BLaER1 treated with 17β-estradiol and CSF1 and Interleukin-3, amounts not matched to agents 10 nM and 100 nM (cell line): ENCODE measurements around the gene P3H1.

Experiments used
- H3K27ac ChIP-seq, 11 experiments: shearing (Covaris generic); formaldehyde crosslinking; 2 replicates each; pipeline ENCODE4 v1.8.1; 2022
- H3K27me3 ChIP-seq, 11 experiments: shearing (Covaris generic); formaldehyde crosslinking; 2 replicates each; pipeline ENCODE4 v1.8.1; 2022
- H3K36me3 ChIP-seq, 11 experiments: shearing (Covaris generic); formaldehyde crosslinking; 2 replicates each; pipeline ENCODE4 v1.8.1; 2022
- H3K4me1 ChIP-seq, 10 experiments: shearing (Covaris generic); formaldehyde crosslinking; 2 replicates each; pipeline ENCODE4 v1.8.1; 2022
- H3K4me2 ChIP-seq, 11 experiments: shearing (Covaris generic); formaldehyde crosslinking; 2 replicates each; pipeline ENCODE4 v1.8.1; 2022
- H3K4me3 ChIP-seq, 10 experiments: shearing (Covaris generic); formaldehyde crosslinking; 2 replicates each; pipeline ENCODE4 v1.8.1; 2022
- H3K9ac ChIP-seq, 11 experiments: shearing (Covaris generic); formaldehyde crosslinking; 2 replicates each; pipeline ENCODE4 v1.8.1; 2022
- H3K9me3 ChIP-seq, 11 experiments: shearing (Covaris generic); formaldehyde crosslinking; replicated peaks in 1 of 11; 2 replicates each; pipeline ENCODE4 v1.8.1; 2022
- H4K20me1 ChIP-seq, 11 experiments: shearing (Covaris generic); formaldehyde crosslinking; 2 replicates each; pipeline ENCODE4 v1.8.1; 2022
- Cebpa-rat ChIP-seq, 11 experiments: shearing (Covaris generic); IDR thresholded peaks; 2 replicates each; pipeline ENCODE4 v1.8.1; 2022

Gene P3H1

DNA sequence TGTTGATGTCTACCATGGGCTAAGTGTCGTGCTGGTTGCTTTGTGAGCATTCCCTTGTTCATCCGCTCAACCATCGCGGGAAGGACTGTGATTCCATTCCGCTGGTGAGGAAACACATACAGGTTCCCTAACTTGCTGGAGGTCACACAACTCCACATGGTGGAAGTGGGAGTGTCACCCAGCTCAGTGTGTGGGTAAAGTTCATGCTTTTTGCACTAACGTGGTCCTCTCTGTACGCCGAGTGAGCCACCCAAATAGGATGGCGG is 22.7 kb downstream of the P3H1 start:
- Histone ChIP-seq H3K9ac (no peak overlapping the region), H4K20me1 (peaks cover 0 to 39% (median 0%) of the 10 kb centered on the region in 11 experiments; a peak in 5 of 22 replicates), H3K4me1 (peaks cover 2 to 14% (median 5%) of the 10 kb centered on the region in 10 experiments), H3K27me3 (no peaks in the 10 kb centered on the region), H3K36me3 (peaks cover 32 to 44% (median 39%) of the 10 kb centered on the region in 11 experiments), H3K27ac (no peak overlapping the region), H3K9me3 (no peaks in the 10 kb centered on the region), H3K4me2 (no peak overlapping the region), H3K4me3 (no peak overlapping the region)
- no peak for TF ChIP-seq Cebpa-rat (IDR thresholded peaks at IDR 0.05)

DNA sequence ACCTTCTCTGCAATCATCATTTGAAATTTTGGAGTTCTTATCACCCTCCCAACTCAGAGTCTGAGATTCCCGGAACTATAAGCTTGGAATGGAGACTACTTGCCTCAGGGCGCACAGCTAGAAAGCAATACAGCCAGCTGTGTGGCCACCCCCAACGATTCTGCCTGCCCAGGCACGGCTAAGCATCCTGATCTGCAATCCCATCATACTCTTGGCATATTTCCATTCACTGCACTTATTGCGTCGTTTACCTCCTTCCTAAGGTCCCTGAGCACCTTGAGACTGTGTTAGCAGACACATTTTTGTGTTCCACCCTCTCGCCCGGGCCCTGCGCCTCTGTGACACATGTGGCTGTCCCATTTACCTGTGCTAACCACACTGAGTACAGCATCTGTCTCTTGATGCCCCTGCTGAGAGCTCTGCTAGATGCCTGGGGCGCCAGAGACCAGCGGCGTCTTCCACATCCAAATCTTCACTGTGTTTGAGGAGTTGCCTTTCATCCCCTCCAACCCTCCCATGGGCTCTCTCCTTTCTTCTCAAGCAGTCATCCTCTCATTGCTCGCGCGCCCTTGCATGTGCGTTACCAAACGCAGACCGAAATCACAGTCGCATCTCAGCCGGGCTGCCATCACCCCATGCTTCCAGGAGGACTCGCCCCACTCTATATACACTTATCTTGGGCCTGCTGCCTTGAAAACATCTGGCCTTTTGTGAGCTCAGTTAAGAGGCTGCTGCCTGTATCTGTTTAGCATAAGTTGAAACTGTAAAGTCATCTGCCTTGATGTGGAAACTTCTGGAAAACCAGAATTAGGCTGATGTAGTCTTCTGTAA is 23.3 kb downstream of the P3H1 start:
- peaks cover 7 to 14% (median 9%) of the 10 kb centered on the region in 10 experiments for H3K4me1 ChIP-seq
- TF ChIP-seq Cebpa-rat (IDR thresholded peaks at IDR 0.05): no peak

DNA sequence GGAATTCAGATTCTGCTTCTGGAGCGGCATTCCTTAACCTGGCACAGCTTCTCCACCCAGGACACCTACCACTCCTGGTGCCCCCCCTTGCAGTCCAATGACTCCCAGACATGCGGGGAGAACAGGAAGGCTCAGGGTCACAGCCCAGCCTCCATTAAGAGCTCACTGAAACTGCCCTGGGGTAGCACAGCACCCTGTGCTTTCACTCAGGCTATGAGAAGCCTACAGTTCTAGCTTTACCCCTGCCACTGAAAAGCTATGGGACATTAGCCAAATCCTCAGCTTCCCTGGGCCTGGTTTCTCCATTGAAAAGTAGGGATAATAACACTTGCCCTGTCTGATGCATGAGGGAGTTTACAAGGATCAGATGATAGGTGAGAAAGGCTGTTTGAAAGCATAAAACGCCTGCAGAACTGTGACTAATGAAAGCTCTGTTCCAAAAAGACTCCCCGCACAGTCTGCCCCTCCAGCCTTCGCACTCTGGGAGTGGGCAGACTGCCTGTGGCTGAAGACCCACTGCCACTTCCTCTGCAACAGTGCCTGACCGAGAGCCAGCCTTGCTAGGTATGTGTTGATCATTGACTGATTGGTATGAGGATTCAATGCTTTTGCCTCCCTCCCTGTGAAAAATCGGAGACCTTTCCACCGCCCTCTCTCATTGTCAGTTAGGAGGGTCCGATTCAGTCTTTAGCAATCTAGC is 24.1 kb downstream of the P3H1 start:
- Histone ChIP-seq H4K20me1 (peaks cover 0 to 26% (median 0%) of the 10 kb centered on the region in 11 experiments; a peak in 4 of 22 replicates), H3K4me2 (no peak overlapping the region), H3K27ac (no peak overlapping the region), H3K9me3 (no peaks in the 10 kb centered on the region), H3K36me3 (peaks cover 23 to 30% (median 26%) of the 10 kb centered on the region in 11 experiments), H3K4me1 (peaks cover 8 to 19% (median 15%) of the 10 kb centered on the region in 10 experiments), H3K9ac (no peak overlapping the region), H3K4me3 (no peak overlapping the region), H3K27me3 (no peaks in the 10 kb centered on the region)
- no peak for TF ChIP-seq Cebpa-rat (IDR thresholded peaks at IDR 0.05)

More for the DNA sequence above, 23.3 kb downstream of the P3H1 start:
- peaks cover 0 to 34% (median 0%) of the 10 kb centered on the region in 11 experiments; a peak in 4 of 22 replicates for H4K20me1 ChIP-seq
- no peak overlapping the region for H3K4me3 ChIP-seq
- H3K36me3 ChIP-seq: peaks cover 30 to 38% (median 33%) of the 10 kb centered on the region in 11 experiments
- H3K4me2 ChIP-seq: no peak overlapping the region
- no peak overlapping the region for H3K27ac ChIP-seq
- H3K9ac ChIP-seq: no peak overlapping the region
- H3K9me3 ChIP-seq: no peaks in the 10 kb centered on the region
- no peaks in the 10 kb centered on the region for H3K27me3 ChIP-seq

DNA sequence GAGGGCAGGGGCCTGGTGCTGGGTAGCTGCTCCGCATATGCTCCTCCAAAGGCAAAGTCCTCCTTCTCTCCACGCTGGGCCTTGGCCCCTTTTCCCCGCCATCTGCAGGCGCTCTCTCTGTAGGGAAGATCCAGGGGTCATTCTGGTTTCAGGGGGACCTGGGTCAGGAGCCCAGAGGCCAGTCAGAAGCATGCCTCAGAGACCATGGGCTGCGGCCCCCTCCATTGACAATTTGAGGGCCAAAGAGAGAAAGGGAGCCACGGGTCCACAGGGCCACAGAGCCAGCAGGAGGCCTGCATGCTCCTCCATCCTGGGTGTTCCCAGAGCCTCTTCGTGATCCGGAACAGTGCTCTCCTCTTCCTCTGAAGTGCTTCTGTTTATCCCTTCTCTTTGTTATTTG is 24.7 kb downstream of the P3H1 start:
- Histone ChIP-seq H3K36me3 (peaks cover 17 to 24% (median 20%) of the 10 kb centered on the region in 11 experiments), H3K27me3 (no peaks in the 10 kb centered on the region), H3K9ac (no peak overlapping the region), H3K4me3 (no peak overlapping the region), H3K27ac (no peak overlapping the region), H4K20me1 (peaks cover 0 to 20% (median 0%) of the 10 kb centered on the region in 11 experiments; a peak in 4 of 22 replicates), H3K4me2 (no peak overlapping the region), H3K4me1 (peaks cover 15 to 25% (median 22%) of the 10 kb centered on the region in 10 experiments), H3K9me3 (no peaks in the 10 kb centered on the region)
- TF ChIP-seq Cebpa-rat (IDR thresholded peaks at IDR 0.05): no peak

DNA sequence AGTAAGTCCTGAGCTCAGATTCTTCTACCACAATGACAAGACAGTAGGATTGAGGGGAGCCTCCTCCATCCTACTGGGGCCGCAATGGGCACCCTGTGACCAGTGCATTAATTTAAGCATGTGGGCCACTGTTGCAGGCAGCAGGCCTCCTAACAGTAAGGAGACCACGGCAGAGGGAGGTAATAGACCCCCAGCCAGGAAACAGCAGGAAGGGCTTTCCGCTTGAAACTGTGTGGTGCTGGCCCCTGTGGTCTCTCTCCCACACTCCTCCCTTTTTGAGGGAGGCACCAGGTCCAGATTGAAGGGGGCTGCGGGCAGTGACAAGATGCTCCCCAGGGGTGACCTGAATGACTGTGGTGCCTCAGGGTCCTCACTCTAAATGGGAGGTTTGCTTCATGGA is 25.1 kb downstream of the P3H1 start:
- Histone ChIP-seq H3K36me3 (peaks cover 12 to 20% (median 16%) of the 10 kb centered on the region in 11 experiments), H4K20me1 (peaks cover 0 to 15% (median 0%) of the 10 kb centered on the region in 11 experiments; a peak in 3 of 22 replicates), H3K4me2 (no peak overlapping the region), H3K4me3 (no peak overlapping the region), H3K27me3 (no peaks in the 10 kb centered on the region), H3K27ac (no peak overlapping the region), H3K9ac (no peak overlapping the region), H3K4me1 (peaks cover 19 to 30% (median 26%) of the 10 kb centered on the region in 10 experiments), H3K9me3 (no peaks in the 10 kb centered on the region)
- TF ChIP-seq Cebpa-rat (IDR thresholded peaks at IDR 0.05): no peak

DNA sequence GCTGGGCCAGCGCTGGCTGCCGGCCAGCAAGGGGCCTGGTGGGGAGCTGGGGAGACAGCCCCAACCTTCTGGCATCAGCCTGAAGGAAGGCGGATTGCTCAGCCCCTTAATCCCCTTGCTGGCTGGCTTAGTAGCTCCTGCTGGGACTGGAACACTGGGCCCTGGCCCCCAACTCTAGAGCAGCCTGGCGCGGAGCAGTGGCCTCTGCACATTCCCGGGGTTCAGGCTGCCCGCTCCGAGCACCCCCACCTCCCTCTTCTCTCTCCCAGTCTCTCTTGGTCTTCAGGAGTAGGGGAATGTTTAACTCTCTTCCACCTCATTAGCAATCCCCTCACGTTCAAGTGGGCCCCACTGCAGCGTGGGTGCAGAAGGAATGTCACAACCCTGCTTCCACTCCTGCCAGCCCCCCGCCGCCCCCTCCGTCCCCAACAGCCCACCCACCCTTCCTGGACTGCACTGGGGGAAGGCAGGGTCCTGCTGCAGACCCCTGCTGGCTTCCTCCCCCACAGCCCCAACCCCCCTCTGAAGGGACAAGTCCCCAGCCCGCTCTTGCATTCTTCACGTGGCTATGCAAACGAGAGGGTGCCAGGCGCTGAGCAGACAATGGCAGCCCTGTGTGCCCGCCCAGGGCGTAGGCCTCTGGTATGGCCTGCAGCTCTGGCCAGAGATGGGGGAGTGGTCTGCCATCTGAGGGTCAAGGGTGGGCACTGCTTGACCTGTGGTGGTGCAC is 25.8 kb downstream of the P3H1 start:
- peaks cover 0 to 8% (median 0%) of the 10 kb centered on the region in 11 experiments; a peak in 1 of 22 replicates for H4K20me1 ChIP-seq
- H3K4me3 ChIP-seq: no peak overlapping the region
- H3K9me3 ChIP-seq: no peaks in the 10 kb centered on the region
- no peak for TF ChIP-seq Cebpa-rat (IDR thresholded peaks at IDR 0.05)
- H3K4me1 ChIP-seq: peaks cover 26 to 36% (median 33%) of the 10 kb centered on the region in 10 experiments
- no peak overlapping the region for H3K27ac ChIP-seq
- no peak overlapping the region for H3K9ac ChIP-seq
- no peak overlapping the region for H3K4me2 ChIP-seq
- no peaks in the 10 kb centered on the region for H3K27me3 ChIP-seq
- H3K36me3 ChIP-seq: peaks cover 5 to 13% (median 9%) of the 10 kb centered on the region in 11 experiments

DNA sequence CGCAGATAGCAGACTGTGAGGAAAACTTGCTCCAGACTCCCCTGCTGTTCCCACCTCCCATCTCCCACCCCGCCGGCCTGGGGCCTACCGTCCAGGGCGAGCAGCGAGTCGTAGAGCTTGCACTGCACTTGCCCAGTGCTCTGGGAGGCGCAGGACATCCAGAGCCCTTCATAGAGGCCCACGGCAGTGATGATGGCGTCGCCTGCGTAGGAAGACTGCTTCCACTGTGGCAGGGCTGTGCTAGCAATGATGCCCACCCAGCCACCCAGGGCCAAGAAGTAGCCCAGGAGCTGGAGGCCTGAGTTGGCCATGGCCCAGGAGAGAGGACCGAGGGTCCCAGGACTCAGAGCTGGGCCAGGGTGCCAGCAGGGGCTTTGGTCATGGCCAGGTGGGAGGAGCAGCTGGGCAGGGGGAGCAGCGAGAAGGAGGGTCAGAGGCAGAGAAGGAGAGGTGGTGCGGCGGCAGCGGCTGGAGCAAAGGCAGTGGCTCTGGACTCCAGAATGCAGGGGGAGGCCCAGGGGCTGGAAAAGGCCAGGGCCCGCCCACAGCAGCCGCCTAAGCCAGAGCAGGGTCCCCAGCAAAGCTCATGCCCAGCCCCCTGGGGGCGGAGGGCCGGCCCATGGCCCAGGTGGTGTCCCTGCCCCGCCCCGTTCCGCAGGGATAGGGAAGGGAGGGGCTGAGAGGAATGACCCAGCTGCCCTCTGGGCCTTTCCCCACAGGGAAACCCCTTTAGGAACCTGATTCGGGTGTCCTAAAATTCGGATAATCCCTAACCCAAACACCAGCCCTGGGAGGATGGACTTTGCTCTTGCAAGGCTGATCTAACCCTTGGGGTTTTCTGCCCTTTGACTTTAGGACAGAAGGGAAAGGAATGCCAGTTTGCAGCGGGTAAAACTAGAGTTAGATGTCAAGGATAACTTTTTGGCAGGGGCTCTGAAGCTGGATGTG is 26.8 kb downstream of the P3H1 start, which contains the start of gene CLDN19:
Gene CLDN19, minus strand, starts transcription at position 484 of the 948 bp plus-strand sequence. Its CDS starts 173 bp downstream, at position 311.
- H3K4me2 ChIP-seq: peak within 1 kb of the TSS in 7 of 11 experiments; percentile 18 to 82 (median 76); a peak in 12 of 22 replicates
- no peaks in the 10 kb centered on the region for H3K27me3 ChIP-seq
- no peak within 1 kb of the TSS for H3K27ac ChIP-seq
- no peak within 1 kb of the TSS for H3K4me3 ChIP-seq
- no peak for TF ChIP-seq Cebpa-rat (IDR thresholded peaks at IDR 0.05)
- H3K36me3 ChIP-seq: peaks cover 0 to 3% (median 0%) of the 10 kb centered on the region in 11 experiments; a peak in 2 of 22 replicates
- H3K9me3 ChIP-seq: no peaks in the 10 kb centered on the region
- peaks cover 31 to 46% (median 41%) of the 10 kb centered on the region in 10 experiments for H3K4me1 ChIP-seq
- H3K9ac ChIP-seq: 0 out of 22 replicates have a peak within 1 kb of the TSS, but pooled peaks of 1 of the 11 experiments have one; percentile 26
- peaks cover 0 to 6% (median 0%) of the 10 kb centered on the region in 11 experiments; a peak in 1 of 22 replicates for H4K20me1 ChIP-seq
